Activated effector memory CD4-positive, alpha-beta T cell treated with Interleukin-2 at 50 U/mL for 16 hours (primary cell): ENCODE results near the gene HNRNPUL2.
"Not testable (repeated sequence)": the region's sequence is repeated elsewhere in the genome, so short reads cannot be mapped to it uniquely, and the experiment has no call there.

Experiments used
- DNase-seq: peaks from one replicate; pipeline ENCODE4 v3.0.0-alpha.2; 2020

The HNRNPUL2 gene

GRCh38 chr11:62726156-62726914 is 922 bp downstream of the HNRNPUL2 start:
- no peak for DNase-seq

- no peak for DNase-seq
These were observed 1.6 kb downstream of the HNRNPUL2 start for GRCh38 chr11:62725646-62726045.

GRCh38 chr11:62724171-62724570 is 3.1 kb downstream of the HNRNPUL2 start:
- no peak for DNase-seq

GRCh38 chr11:62721994-62722393 is 5.3 kb downstream of the HNRNPUL2 start:
- no peak for DNase-seq

- DNase-seq, result no peak
These were observed 7.8 kb downstream of the HNRNPUL2 start for GRCh38 chr11:62719302-62719978.

- DNase-seq, result no peak
These were observed 10.4 kb downstream of the HNRNPUL2 start for GRCh38 chr11:62716816-62717215.

GRCh38 chr11:62716206-62716605 is 11.1 kb downstream of the HNRNPUL2 start:
- no peak for DNase-seq

GRCh38 chr11:62715150-62716130 is 11.8 kb downstream of the HNRNPUL2 start:
- no peak for DNase-seq

GRCh38 chr11:62713343-62713742 is 13.9 kb downstream of the HNRNPUL2 start:
- no peak for DNase-seq

GRCh38 chr11:62712861-62713260 is 14.4 kb downstream of the HNRNPUL2 start:
- no peak for DNase-seq

- DNase-seq, result no peak
These were observed 14.9 kb downstream of the HNRNPUL2 start for GRCh38 chr11:62712276-62712812.

- DNase-seq, result no peak
These were observed 17.3 kb downstream of the HNRNPUL2 start for GRCh38 chr11:62710001-62710345.

GRCh38 chr11:62709247-62710000 is 17.8 kb downstream of the HNRNPUL2 start:
- peak; percentile 94 for DNase-seq

- DNase-seq, result peak; percentile 40
These were observed 18.5 kb downstream of the HNRNPUL2 start for GRCh38 chr11:62708793-62709192.

- DNase-seq, result no peak
These were observed 18.9 kb downstream of the HNRNPUL2 start for GRCh38 chr11:62708392-62708791.

GRCh38 chr11:62707277-62707861 is 19.9 kb downstream of the HNRNPUL2 start, which contains the start of the genes BSCL2 and GNG3:
BSCL2 (minus strand) TSS chr11:62707424; CDS start chr11:62707195, 229 bp downstream.
GNG3 (plus strand) TSS chr11:62707676; CDS start chr11:62708296, 620 bp downstream.
- DNase-seq, result no peak

- no peak for DNase-seq
These were observed 20.4 kb downstream of the HNRNPUL2 start for GRCh38 chr11:62706850-62707247.

GRCh38 chr11:62705880-62706849 is 21.1 kb downstream of the HNRNPUL2 start:
- peak; percentile 88 for DNase-seq

- no peak for DNase-seq
These were observed 21.8 kb downstream of the HNRNPUL2 start for GRCh38 chr11:62705413-62705812.

GRCh38 chr11:62703921-62704320 is 23.3 kb downstream of the HNRNPUL2 start:
- not testable (repeated sequence) for DNase-seq
